ENCODE results near the gene TASOR.

GRCh38 chr3:56706629-56707028 is 23.6 kb upstream of the TASOR start:
- TF ChIP-seq CTCF (IDR thresholded peaks at IDR 0.05) (no peak), POLR2A (IDR thresholded peaks at IDR 0.05) (no peak)

Data from tibial nerve (tissue), 3 donors.